ENCODE data around the gene ZBTB11. TPM values are rescaled to one million over a fixed set of nuclear protein-coding genes. Genes with fewer than 3 reads are reported as not detected.

ZBTB11 gene
- total and polyA plus RNA-seq, 2 donors (not counting 3 experiments of a cell fraction or from before 2014, with no cell fraction given), result 4.2 to 15.8 TPM

- no peak overlapping the region for H3K4me2 ChIP-seq (ENCODE audit: insufficient read depth, low read length)
- no peaks in the 10 kb centered on the region for H3K36me3 ChIP-seq (ENCODE audit: control insufficient read depth in 2 of 2, extremely low read depth in 1 of 2, insufficient read depth in 2 of 2, low read length in 2 of 2)
- intact Hi-C loops (cut with micrococcal nuclease), result loop anchor here (5.0 to 10.0 kb wide), 2 partner anchors 257 to 1175 kb away; no protein-coding TSS in a partner anchor
- no peak overlapping the region for H2AFZ ChIP-seq (ENCODE audit: low read depth, low read length)
- POLR2A ChIA-PET, result no interaction called here
- DNase-seq (ENCODE audit: low read depth, low spot score) (no peak), FAIRE-seq (no peak)
- H3K4me1 ChIP-seq (ENCODE audit: control insufficient read depth, extremely low read depth, insufficient read depth, low read length), result peaks cover 8% of the 10 kb centered on the region
- dilution Hi-C loops (cut with MboI; ENCODE audit: extremely low pct_ligation_motif_present, low sequenced_read_pairs), result no loop called here
- H3K9me1 ChIP-seq (replicated peaks; ENCODE audit: control insufficient read depth, extremely low read depth, insufficient read depth, low read length), result no peaks in the 10 kb centered on the region
- no peaks in the 10 kb centered on the region for H3K27me3 ChIP-seq (ENCODE audit: control insufficient read depth in 2 of 2, insufficient read depth in 2 of 2, low read length in 2 of 2)
- H3K27ac ChIP-seq (ENCODE audit: insufficient read depth, low read depth, low read length), result no peak overlapping the region
- H3K9ac ChIP-seq (replicated peaks; ENCODE audit: extremely low read depth, insufficient read depth, low read length), result no peak overlapping the region
- no peak overlapping the region for H3K4me3 ChIP-seq (replicated peaks in 1 of 3; ENCODE audit: insufficient read depth in 1 of 3, low read depth in 1 of 3, low read length in 3 of 3)
- TF ChIP-seq JUN (IDR thresholded peaks at IDR 0.05; ENCODE audit: borderline replicate concordance, insufficient read depth, insufficient read length, low read depth) (no peak), CTCF (IDR thresholded peaks at IDR 0.05; ENCODE audit: extremely low read depth in 1 of 2, insufficient read depth in 1 of 2, low read depth in 1 of 2, low read length in 2 of 2) (no peak), MAX (IDR thresholded peaks at IDR 0.05; ENCODE audit: insufficient read depth, insufficient read length) (no peak), FOS (IDR thresholded peaks at IDR 0.05; ENCODE audit: borderline replicate concordance, insufficient read depth, low read length) (no peak), EZH2 (IDR thresholded peaks at IDR 0.05; ENCODE audit: borderline replicate concordance, low read depth, low read length, severe bottlenecking) (no peak), POLR2A (IDR thresholded peaks at IDR 0.05; ENCODE audit: low read depth, low read length) (no peak)
- no peaks in the 10 kb centered on the region for H3K79me2 ChIP-seq (ENCODE audit: control insufficient read depth, insufficient read depth, low read length)
- no peaks in the 10 kb centered on the region for H3K9me3 ChIP-seq (replicated peaks; ENCODE audit: control insufficient read depth, insufficient read depth, low read length)
- no TSS peak for BruUV-seq (replicated peaks)
- H4K20me1 ChIP-seq (replicated peaks; ENCODE audit: control insufficient read depth, extremely low read depth, insufficient read depth, low read length), result no peaks in the 10 kb centered on the region
- CTCF ChIA-PET, result interaction anchor here (1.7 to 1.8 kb wide), 2 partner anchors 444 to 1177 kb away, joined by 3 to 6 read pairs; no protein-coding TSS in a partner anchor
Measured at GRCh38 chr3:101639280-101639963, 37.5 kb downstream of the ZBTB11 start.

Data from endothelial cell of umbilical vein (primary cell).